Measurements from ENCODE around the gene STYXL1.

STYXL1 gene

DNA sequence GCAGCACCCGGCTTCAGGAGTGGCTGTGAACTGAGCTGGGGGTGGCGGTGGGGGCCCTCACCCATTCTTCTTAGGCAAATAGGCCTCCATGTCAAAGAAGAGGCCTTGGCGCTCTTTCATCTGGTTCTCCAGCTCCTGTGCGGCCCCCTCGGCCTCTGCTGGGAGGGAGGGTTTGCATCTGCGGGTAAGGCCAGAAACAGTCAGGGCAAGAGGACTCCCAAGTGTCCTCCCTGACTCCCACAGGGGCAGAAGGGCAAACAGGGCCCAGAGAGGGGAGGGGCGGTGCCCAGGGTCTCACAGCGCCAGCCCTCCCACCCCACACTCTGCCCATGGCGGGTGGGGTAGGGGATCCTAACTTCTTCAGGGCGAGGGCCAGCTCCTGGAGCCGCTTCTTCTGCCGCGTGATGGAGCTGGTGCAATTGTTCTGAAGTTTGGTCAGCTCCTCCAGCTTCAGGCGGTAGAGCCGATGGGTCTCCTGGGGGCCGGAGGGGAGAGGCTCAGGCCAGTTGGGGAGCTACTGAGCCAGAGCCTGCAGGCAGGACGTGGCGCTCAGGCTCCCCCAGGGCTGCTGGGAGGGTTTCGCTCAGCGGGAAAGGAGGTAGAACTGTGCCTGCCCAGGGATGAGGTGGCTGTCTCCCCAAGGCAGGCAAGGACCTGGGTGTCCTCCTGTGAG, 55.6 kb downstream of the STYXL1 start:
- no peaks in the 10 kb centered on the region for H3K9me3 ChIP-seq (ENCODE audit: insufficient read depth, low read depth, low read length)
- H3K4me1 ChIP-seq (ENCODE audit: insufficient read depth, low read length, poor library complexity, severe bottlenecking): peaks cover 8% of the 10 kb centered on the region
- H3K79me2 ChIP-seq (ENCODE audit: insufficient read depth, low read length): no peaks in the 10 kb centered on the region
- no peak overlapping the region for H2AFZ ChIP-seq (ENCODE audit: low read length)
- H3K36me3 ChIP-seq (ENCODE audit: insufficient read depth, low read length): no peaks in the 10 kb centered on the region; the same call in 1 of the 2 replicates
- TF ChIP-seq, protein P1, sequence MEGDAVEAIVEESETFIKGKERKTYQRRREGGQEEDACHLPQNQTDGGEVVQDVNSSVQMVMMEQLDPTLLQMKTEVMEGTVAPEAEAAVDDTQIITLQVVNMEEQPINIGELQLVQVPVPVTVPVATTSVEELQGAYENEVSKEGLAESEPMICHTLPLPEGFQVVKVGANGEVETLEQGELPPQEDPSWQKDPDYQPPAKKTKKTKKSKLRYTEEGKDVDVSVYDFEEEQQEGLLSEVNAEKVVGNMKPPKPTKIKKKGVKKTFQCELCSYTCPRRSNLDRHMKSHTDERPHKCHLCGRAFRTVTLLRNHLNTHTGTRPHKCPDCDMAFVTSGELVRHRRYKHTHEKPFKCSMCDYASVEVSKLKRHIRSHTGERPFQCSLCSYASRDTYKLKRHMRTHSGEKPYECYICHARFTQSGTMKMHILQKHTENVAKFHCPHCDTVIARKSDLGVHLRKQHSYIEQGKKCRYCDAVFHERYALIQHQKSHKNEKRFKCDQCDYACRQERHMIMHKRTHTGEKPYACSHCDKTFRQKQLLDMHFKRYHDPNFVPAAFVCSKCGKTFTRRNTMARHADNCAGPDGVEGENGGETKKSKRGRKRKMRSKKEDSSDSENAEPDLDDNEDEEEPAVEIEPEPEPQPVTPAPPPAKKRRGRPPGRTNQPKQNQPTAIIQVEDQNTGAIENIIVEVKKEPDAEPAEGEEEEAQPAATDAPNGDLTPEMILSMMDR (conservative IDR thresholded peaks at IDR 0.05; ENCODE audit: low read length): no peak
- no peak for TF ChIP-seq EZH2phosphoT487 (IDR thresholded peaks at IDR 0.05; ENCODE audit: borderline replicate concordance)
- no peak overlapping the region for H3K4me3 ChIP-seq (ENCODE audit: low read length, poor library complexity, severe bottlenecking)
- H4K20me1 ChIP-seq (ENCODE audit: insufficient read depth, low read length, poor library complexity, severe bottlenecking): peaks cover 3% of the 10 kb centered on the region
- no peak overlapping the region for H3K9ac ChIP-seq (ENCODE audit: low read depth, low read length, poor library complexity, severe bottlenecking)
- no peaks in the 10 kb centered on the region for H3K27me3 ChIP-seq (ENCODE audit: insufficient read depth, low read length, poor library complexity, severe bottlenecking)
- H3F3A ChIP-seq (ENCODE audit: low read depth): no peaks in the 10 kb centered on the region
- H3K4me2 ChIP-seq (ENCODE audit: low read depth, low read length, poor library complexity, severe bottlenecking): no peak overlapping the region
- no peaks in the 10 kb centered on the region for H3K9me2 ChIP-seq (replicated peaks; ENCODE audit: low read depth, low read length)

DNA sequence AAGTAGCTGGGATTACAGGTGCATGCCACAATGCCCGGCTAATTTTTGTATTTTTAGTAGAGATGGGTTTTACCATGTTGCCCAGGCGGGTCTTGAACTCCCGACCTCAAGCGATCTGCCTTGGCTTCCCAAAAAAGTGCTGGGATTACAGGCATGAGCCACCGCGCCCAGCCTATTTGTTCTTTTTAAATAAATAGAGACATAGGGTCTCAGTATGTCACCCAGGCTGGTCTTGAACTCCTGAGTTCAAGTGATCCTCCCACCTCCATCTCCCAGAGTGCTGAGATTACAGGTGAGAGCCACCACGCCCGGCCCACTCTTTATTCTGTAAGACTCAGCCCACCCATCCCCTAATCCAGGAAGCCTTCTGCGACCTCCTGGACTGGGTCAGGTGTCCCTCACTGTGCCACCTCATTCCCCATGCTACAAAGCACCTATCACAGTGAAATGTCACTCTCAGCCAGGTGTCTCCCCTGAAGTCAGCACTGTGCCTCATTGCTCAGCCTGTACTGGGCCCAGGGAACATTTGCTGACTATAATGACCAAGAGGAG, 56.2 kb downstream of the STYXL1 start:
- Histone ChIP-seq H3K4me3 (ENCODE audit: low read length, poor library complexity, severe bottlenecking) (no peak overlapping the region), H3K36me3 (ENCODE audit: insufficient read depth, low read length) (peaks cover 2% of the 10 kb centered on the region; the same call in 1 of the 2 replicates), H3K9ac (ENCODE audit: low read depth, low read length, poor library complexity, severe bottlenecking) (no peak overlapping the region), H3K4me1 (ENCODE audit: insufficient read depth, low read length, poor library complexity, severe bottlenecking) (peaks cover 8% of the 10 kb centered on the region), H4K20me1 (ENCODE audit: insufficient read depth, low read length, poor library complexity, severe bottlenecking) (peaks cover 3% of the 10 kb centered on the region), H3K9me3 (ENCODE audit: insufficient read depth, low read depth, low read length) (no peaks in the 10 kb centered on the region), H3K79me2 (ENCODE audit: insufficient read depth, low read length) (no peaks in the 10 kb centered on the region), H3K4me2 (ENCODE audit: low read depth, low read length, poor library complexity, severe bottlenecking) (no peak overlapping the region), H3K9me2 (replicated peaks; ENCODE audit: low read depth, low read length) (no peaks in the 10 kb centered on the region), H3K27me3 (ENCODE audit: insufficient read depth, low read length, poor library complexity, severe bottlenecking) (no peaks in the 10 kb centered on the region), H2AFZ (ENCODE audit: low read length) (no peak overlapping the region), H3F3A (ENCODE audit: low read depth) (no peaks in the 10 kb centered on the region)
- TF ChIP-seq, protein P1 (conservative IDR thresholded peaks at IDR 0.05; ENCODE audit: low read length): no peak
- TF ChIP-seq EZH2phosphoT487 (IDR thresholded peaks at IDR 0.05; ENCODE audit: borderline replicate concordance): no peak

DNA sequence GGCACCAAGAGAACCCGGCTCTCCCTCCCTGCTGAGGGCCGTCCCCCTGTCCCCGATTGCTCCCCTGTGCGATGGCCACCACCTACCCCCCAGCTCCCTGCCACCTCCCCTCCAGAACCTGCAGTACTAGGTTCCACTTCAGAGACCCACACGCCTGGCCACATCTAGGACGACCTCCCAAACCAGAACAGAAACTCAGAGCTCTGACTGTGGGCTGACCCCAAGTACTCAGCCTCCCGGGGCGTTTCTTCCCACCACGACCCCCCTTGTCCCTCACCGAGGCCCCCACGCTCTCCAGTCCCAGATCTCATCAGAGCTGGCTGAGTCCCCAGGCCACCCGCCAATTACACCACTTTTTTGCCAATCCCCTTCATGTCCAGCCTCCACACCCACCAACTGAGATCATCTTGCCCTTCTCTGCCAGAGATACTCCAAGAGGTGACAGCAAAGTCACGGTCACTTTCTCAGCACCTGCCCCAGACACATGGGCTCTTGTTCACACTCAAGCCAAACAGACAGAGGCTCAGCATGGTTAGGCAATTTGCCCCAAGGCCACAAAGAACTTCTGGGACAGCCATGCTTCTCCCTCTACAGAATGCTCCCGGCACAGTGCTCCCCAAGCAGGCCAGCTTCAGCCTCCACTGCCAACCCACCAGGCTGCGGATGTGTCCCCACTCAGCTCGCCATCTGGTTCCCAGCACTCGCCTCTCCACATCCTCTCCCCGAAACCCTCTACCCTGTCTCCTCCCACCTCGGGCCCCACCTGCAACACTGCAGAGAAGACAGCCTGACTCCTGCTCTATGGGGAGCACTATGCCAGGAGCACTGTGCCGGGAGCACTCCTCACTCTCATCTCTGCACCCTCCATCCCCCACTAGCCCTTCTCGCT, 58.1 kb downstream of the STYXL1 start:
- H3K9me2 ChIP-seq (replicated peaks; ENCODE audit: low read depth, low read length): no peaks in the 10 kb centered on the region
- peaks cover 9% of the 10 kb centered on the region; the same call in 1 of the 2 replicates for H3K36me3 ChIP-seq (ENCODE audit: insufficient read depth, low read length)
- no peaks in the 10 kb centered on the region for H3K79me2 ChIP-seq (ENCODE audit: insufficient read depth, low read length)
- no peak for TF ChIP-seq EZH2phosphoT487 (IDR thresholded peaks at IDR 0.05; ENCODE audit: borderline replicate concordance)
- TF ChIP-seq, protein P1 (conservative IDR thresholded peaks at IDR 0.05; ENCODE audit: low read length): no peak
- peaks cover 8% of the 10 kb centered on the region for H3K4me1 ChIP-seq (ENCODE audit: insufficient read depth, low read length, poor library complexity, severe bottlenecking)
- no peak overlapping the region for H3K4me2 ChIP-seq (ENCODE audit: low read depth, low read length, poor library complexity, severe bottlenecking)
- H4K20me1 ChIP-seq (ENCODE audit: insufficient read depth, low read length, poor library complexity, severe bottlenecking): peaks cover 3% of the 10 kb centered on the region
- no peak overlapping the region for H3K4me3 ChIP-seq (ENCODE audit: low read length, poor library complexity, severe bottlenecking)
- no peak overlapping the region for H3K9ac ChIP-seq (ENCODE audit: low read depth, low read length, poor library complexity, severe bottlenecking)
- H3K27me3 ChIP-seq (ENCODE audit: insufficient read depth, low read length, poor library complexity, severe bottlenecking): no peaks in the 10 kb centered on the region
- no peak overlapping the region for H2AFZ ChIP-seq (ENCODE audit: low read length)
- H3F3A ChIP-seq (ENCODE audit: low read depth): no peaks in the 10 kb centered on the region
- no peaks in the 10 kb centered on the region for H3K9me3 ChIP-seq (ENCODE audit: insufficient read depth, low read depth, low read length)

Measured in Loucy (cell line).